ENCODE results near the gene CSNK1A1.

DNA sequence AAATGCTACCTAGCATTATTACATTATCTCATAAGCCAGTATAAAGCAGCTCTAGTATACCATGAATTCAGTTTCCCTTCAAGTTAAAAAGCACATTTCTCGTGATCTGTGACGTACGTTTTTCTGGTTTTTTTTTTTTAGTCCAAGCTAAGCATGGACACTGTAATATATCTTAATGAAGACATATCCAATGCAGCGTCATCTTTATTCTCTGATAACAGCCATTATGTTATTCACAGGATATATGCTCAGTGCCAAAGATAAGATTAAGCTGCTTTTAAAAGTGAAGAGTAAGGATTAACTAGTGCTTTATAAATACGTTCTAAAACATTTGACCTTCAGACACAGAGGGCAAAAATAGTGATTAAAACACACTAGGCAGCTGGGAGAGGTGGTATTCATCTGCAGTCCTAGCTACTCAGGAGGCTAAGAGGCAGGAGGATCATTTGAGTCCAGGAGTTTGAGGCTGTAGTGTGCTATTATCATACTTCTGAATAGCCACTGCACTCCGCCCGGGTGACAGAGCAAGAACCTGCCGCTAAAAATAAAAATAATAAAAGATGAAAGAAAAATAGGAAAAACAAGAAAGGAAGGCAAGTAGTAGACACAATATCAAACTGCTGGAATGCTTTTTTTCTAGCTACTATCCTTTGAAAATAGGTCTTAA, 7.7 kb downstream of the CSNK1A1 start:
- TF ChIP-seq POLR2AphosphoS5 (IDR thresholded peaks at IDR 0.05) = no peak
- TF ChIP-seq, protein P1, sequence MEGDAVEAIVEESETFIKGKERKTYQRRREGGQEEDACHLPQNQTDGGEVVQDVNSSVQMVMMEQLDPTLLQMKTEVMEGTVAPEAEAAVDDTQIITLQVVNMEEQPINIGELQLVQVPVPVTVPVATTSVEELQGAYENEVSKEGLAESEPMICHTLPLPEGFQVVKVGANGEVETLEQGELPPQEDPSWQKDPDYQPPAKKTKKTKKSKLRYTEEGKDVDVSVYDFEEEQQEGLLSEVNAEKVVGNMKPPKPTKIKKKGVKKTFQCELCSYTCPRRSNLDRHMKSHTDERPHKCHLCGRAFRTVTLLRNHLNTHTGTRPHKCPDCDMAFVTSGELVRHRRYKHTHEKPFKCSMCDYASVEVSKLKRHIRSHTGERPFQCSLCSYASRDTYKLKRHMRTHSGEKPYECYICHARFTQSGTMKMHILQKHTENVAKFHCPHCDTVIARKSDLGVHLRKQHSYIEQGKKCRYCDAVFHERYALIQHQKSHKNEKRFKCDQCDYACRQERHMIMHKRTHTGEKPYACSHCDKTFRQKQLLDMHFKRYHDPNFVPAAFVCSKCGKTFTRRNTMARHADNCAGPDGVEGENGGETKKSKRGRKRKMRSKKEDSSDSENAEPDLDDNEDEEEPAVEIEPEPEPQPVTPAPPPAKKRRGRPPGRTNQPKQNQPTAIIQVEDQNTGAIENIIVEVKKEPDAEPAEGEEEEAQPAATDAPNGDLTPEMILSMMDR (IDR thresholded peaks at IDR 0.05) = no peak
